Activated CD4-positive, CD25-positive, alpha-beta regulatory T cell treated with anti-CD3 and anti-CD28 coated beads, Interleukin-2, amount 50 U/mL, for 16 hours (primary cell): ENCODE data around the gene UBQLN3.

Source experiments
- DNase-seq: peaks from one replicate; pipeline ENCODE4 v3.0.0-alpha.2; 2020; ENCODE audit warnings: low read depth, low spot score

The UBQLN3 gene

DNA sequence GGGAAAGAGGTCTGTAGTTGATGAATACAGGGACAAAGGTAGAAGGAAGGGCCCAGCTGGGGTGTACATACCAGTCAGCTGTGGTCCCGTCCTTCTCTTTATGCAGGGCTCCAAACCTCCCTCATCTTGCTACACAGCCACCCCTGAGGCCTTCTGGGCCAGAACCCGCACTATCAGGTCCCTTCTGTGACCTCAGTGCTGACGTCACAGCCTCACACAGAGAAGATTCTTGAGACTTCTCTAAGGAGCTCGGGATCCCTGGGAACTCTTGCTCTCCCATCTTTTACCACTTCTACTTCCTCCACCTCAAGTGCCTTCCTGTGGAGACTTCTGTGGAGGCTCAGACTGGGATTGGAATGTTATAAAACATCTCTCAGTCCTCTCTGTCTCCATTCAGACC lies at the start of gene UBQLN3:
UBQLN3 (minus strand) TSS at position 155 of the 400 bp plus-strand sequence. CDS start 399 bp downstream, outside the sequence.
- no peak for DNase-seq

DNA sequence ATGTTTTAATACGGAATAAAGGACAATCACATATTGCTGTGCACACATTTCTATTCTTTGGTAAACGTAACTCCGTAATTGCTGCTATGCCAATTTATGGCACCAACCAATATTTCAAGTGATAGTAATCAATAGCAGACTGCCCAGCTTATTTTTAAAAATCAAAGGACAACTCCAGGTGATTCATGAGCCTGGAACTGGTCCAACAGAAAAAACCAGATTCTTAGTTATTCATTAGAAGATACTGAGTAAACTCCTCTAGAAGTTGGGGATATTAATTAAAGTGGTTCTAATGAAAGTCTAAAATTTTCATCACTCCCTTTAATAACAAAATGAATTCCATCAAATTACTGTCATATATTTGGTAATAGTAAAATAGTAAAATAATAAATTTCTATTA lies 48.0 kb upstream of the UBQLN3 start:
- no peak for DNase-seq

DNA sequence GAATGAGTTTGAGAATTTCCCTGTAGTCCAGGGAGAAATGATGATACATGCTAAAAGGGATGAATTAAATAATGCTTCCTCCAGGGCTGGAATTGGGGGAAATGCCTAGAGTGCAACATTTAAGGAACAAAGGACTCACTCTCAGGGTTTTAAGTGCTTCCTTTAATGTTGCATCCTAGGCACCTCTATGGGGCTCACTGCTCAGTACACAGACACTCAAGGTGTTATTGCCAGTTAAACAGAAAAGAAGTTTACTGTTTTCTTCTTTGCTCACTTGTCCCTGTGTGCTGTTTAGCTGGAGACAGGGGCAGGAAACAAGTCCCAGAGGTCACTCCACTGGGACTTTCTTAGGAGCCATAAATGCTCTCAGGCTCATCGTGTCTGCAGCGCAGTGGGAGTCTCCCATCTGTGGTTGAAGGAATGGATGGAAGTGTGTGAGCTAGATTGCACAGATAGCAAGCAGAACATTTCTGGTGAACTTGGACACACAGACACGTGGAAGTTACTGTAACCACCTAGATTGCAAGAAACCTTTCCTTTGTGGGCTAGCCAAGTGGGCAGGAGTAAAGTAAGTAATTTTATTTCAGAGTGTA lies 46.9 kb upstream of the UBQLN3 start:
- DNase-seq = no peak

DNA sequence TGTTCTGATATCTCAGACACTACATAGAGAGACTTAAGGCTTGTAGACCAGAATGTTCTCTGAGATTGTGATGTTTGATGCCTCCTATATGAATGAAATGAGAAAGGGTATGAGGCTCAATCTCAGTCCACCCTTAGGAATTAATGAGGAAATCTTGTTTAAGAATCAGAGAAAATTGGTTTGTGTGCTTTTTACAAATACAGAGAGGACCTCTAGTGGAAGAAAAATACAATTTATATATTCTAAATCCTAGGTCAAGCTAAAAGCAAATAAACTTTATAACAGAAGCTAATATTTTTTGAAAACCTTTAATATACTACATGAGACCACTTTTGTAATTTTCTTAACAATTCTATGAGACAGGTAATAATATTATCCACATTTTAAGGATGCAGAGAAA lies 43.6 kb upstream of the UBQLN3 start:
- no peak for DNase-seq

DNA sequence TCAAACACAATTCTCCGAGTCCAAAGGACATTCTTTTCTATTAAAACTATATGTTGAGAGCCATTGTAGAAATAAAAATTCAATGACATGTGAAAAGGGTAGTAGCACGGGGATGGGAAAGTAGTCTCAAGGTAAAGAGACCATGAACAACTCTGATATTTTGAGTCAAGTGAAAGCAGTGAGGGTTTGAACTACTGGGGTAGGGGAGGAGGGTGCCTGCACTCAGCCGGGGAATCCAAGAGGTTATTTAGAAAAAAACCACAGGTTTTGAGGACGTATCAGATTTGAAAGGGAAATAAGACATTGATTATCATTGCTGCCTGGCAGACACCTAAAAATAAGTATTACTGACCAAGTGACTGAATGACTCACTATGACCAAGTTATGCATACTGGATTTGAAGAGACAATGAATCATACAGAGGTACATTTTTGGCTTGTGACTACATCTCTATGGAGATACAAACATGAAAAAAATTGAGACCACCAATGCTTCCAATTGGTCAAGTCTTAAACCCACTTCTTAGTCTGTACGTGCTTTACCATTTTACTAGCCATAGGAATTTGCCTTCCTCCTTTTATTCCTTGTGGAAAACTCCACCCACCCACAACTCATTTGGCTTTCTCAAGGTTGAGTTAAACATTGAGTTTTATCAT lies 40.8 kb upstream of the UBQLN3 start:
- DNase-seq = no peak

DNA sequence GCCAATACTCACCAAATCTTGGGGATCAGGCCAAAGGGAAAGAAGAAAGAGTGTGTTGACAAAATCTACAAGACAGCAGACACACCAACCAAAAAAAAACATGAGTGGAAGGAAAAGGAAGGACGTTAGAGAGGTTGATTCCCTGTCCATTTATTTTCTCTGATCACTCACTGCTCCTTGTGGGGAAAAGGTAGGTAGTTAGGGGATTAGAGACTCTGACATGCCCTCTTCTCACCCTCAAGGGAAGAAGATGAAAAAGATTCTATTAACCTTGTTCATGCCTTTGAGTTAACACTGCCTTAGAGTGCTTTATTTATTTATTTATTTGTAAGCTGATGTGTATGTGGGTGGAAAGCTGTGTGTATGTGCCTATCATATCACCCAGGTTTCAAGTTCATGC lies 38.7 kb upstream of the UBQLN3 start, which contains the start of gene OR52H1:
OR52H1 (minus strand) TSS at position 101 of the 400 bp plus-strand sequence. CDS start 3,035 bp downstream, outside the sequence.
- no peak for DNase-seq

DNA sequence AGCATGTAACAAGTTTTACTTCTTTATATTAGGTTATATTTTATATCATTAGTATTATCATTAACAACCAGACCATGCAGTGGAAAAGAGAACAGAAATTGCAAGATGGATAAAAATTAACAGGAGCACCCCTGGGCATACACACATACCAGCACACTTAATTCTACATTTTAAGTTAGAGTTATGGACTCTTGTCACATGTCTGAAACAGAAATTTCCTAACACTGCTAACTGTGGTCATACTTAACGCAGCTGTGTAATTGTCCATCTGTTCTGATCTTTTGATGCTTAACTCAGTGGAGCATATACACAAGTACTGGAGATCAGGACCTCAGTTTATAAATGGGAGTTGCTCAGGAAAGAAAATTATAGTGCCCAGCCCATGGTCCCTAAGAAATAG lies 38.2 kb upstream of the UBQLN3 start:
- DNase-seq = no peak

DNA sequence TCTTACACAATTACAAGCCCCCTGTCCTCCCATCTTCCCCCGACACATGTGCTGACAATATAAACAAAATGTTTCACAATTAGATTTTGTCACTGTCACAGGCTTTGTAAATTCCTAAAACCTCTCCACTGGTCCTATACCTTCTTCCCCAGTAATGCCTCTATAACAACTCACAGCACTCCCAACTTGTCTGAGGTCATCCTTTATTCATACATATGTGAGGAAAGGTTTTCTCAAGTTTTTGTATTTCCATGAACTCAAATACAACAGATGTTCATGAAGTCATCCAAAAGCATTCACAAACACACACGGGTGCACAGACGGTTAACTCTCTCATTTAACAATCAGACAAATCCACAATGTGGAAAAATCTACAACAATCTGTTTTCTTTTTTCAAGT lies 36.7 kb upstream of the UBQLN3 start:
- no peak for DNase-seq

DNA sequence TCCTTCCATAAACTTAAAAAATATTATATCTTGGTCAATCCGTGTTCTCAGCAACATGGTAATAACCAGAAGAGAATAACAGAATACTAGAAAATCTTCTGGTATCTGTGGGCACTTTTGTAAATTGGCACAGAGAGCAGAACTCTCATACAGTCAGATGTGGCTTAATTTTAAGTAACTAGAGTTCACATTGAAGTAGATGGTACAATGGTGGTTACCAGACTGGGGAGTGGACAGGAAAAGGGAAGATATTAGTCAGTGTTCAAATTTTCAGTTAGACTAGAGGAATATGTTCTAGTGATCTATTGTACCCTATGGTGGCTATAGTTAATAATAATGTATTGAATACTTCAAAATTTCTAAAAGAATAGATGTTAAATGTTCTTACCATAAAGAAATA lies 31.7 kb upstream of the UBQLN3 start:
- no peak for DNase-seq

DNA sequence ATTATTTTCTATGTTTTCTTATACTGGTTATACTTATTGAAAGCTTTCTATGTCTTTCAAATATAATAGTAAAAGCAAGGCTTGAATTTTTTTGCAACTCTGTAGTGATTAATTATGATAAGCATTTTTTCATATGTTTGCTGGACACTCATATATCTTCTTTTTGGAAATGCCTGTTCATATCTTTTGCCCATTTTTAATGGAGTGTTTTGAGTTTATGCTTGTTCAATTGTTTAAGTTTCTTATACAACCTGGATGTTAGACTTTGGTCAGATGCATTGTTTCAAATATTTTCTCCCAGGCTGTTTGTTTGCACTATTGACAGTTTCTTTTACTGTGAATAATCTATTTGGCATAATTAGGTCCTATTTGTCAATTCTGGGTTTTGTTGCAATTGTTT lies 26.7 kb upstream of the UBQLN3 start:
- no peak for DNase-seq

DNA sequence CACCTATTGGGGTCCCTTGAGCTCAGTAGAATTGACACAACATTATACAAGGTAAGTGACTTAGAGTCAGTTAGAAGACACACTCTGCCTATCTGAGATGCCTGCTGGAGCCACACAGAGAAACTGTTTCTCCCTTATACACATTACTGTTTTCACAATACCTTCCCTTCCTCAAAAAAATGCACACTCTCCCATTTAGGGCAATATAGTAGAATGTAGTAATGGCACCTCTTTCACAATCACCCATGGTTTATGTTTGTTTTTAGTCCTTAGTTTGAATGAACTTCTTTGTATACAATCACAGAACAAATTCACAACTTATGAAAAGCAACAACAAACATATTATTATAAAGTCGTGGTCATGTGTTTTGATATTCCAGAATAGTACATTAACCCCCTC lies 24.3 kb upstream of the UBQLN3 start:
- no peak for DNase-seq

DNA sequence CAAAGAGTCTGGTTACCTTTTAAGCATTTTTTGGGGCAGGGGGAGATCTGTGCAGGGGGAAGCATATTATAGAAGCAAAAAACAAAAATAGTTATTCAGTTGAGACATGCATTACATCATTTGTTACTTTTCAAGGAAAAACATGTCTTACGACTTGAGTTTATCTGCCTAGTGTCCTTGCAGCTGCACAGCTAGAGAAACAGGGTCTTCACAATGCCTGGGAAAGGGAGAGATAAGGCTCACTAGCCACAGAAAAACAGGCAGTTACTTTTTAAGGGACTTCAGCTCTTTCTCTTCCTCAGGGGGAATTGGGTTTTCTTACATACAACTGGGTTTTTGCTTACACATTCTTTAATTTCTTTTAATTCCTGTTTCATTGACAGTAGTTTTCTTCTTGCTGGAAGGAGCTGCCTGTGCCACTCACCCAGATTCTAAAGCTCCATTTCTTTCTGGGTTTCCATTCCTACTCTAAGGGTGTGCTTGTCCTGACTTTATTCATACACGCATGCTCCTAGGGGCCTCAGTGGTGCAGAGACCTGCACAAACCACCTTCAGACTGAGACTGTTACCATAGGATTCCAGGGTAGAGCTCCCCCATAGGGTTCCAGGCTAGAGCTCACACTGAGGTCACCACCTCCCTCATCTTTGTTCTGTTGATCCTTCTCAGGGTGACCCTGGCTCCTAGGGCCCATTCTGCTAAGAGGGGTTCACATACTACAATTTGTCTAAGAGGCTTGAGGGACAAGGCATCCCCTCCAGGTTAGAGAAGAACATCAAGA lies 21.5 kb upstream of the UBQLN3 start:
- no peak for DNase-seq

DNA sequence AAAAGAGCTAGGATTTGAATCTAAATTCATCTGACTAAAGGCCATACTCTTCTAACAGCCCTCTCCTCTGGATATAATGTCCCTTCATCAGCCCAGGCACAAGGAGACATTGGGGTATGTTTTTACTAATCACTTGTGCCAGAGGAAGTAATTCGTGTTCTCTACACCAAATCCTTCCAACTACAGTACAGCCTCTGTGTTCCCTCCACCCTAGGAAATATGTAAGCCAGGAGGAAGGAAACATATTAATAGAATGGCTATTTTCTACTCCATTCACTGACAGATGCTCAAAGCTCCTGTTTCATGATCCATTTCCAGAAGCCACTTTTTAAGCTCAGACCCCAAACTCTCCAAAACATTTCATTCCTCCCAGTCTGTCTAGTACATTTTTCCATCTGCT lies 18.7 kb upstream of the UBQLN3 start:
- DNase-seq = no peak

DNA sequence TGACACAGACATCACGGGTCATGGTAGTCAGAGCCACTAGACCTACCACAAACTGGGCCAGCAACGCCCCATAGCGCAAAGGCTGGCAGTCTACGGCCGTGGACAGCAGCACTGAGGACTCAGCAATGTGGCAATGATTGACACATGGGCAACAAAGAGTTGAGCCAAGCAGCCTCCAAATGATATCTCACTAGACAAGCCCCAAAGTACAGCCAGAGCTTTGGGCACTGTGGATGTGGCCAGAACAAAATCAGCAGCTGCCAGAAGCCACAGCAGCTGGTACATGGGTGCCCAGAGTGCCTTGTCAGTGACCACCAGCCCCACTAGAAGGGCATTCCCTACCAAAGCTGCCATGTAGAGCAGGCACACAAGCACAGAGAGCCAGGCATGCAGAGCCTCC lies 18.0 kb upstream of the UBQLN3 start:
- no peak for DNase-seq

DNA sequence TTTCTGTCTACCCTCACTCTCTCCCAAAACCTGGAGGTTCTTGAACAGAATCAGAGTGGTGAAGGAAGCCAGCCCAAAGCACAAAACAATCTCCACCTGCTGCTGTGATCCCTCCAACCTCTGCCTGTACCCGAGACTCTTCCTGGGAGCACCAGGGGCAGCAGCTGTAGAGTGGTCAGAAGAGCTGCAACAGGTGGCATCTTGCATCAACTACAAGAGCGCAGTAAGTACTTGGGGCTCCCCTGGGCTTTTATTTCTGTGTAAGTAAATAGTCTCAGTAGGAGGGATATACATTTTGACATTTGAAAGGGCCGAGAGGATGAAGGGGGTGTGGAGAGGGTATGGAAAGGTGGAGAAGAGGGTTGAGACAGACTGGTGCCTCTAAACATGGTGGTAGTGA lies 15.0 kb upstream of the UBQLN3 start:
- no peak for DNase-seq

DNA sequence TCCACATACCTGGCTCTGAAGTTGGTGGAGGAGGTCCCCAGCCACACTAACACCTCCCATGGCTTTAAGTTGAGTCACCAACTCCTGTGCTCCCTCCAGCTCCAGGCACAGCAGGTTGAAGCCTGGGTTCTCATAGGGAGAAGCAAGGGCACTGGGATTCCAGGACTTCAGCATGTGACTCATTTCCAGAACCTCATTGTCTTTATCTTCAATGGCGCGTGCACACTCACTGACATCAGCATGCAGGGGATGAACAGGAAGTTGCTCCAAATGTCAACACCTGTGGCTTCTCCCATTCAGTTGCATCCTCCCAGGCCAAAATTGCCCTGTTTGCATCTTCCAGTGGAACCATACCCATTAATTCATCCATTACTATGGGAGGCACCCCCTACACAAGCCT lies 12.6 kb upstream of the UBQLN3 start:
- no peak for DNase-seq

DNA sequence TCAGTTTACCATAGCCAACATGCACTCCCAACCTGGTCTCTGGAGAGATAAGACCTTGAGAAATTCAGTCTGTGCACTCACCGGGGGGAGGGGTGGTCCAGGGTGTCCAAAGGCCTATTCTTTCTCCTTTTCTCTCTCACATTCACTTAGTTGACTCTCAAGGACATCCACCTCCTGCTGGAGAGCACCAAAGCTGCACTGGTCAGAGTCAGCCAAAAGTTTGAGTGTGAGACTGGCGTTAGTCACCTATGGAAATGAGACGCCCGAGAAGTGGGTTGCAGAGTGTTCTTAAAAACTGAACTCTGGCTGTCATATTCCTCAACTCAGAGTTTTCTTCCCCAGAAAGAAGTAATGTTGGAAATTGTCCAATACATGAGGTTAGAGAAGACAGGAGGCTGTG lies 11.8 kb upstream of the UBQLN3 start:
- DNase-seq = no peak

DNA sequence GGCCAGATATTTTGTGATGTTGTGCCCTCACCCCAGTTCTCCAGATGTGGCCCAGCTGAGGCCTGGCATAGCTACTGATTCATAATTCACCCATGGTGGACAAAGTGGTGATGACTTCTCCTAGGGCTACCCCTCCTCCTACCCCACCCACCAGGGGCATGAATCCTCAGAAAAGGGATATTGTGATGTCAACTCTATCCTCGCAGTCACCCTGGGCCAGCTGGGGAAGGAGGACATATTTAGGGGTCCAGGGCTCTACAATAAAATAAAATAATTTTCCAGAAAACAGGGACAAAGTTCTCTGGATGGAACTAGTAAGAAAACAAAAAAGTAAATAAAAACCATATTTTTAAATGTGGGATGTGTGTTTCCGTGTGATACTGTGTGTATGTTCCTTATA lies 6.8 kb upstream of the UBQLN3 start, which contains the start of gene UBQLNL:
UBQLNL (minus strand) TSS at position 101 of the 400 bp plus-strand sequence. CDS start 258 bp downstream, outside the sequence.
- no peak for DNase-seq

DNA sequence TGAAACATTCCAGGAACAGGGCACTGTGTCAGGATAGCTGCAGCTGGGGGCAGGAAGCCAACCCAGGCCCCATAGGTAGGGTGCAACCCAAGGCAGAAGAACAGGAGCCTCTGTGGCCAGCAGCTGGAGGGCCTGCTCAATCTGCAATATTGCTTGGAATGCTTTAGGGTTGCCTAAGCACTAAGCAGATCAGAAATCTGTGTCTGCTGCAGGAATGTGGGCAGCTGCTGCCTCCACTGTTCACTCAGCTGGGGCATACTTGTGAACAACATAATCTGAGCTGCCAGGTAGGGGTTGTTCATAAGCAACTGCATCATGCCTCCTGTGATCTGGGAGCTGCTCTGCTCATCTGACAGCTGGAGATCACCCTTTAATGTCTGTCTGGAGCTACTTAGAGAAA lies 5.1 kb upstream of the UBQLN3 start:
- DNase-seq = no peak

DNA sequence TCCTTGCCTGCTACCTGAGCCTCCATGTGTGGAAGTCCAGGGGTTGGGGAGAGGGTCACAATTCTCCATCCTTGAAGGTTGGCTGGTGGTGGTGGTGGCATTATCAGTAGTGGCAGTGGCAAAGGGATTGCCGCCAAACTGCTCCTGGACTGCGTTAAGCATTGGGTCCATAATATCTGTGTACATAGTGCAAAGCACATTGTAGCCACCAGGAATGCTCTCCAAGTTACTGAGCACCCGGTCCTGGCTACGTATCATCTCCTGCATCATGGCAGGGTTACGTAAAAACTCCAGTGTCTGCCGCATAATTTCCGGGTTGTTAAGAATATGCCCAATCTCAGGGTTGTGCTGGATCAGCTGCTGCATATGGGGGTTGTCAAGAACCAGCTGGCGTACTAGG lies 1.2 kb downstream of the UBQLN3 start:
- no peak for DNase-seq

DNA sequence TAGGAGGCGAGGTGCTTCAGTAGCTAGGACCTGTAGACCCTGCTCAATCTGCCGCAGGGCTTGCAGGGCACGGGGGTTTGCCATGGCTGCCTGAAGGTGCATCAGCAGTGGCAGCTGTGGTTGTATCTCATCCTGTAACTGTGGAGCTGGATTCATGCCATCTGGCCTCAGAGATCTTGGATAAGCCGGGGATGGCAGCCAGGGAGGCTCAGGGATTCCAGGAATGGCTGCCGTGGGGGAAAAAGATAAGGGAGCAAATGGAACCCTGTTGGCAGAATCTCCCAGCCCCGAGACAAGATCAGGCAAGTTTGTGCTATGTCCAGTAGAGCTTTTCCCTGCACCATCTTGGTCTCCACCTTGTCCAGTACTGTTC lies 1.8 kb downstream of the UBQLN3 start:
- DNase-seq = no peak

DNA sequence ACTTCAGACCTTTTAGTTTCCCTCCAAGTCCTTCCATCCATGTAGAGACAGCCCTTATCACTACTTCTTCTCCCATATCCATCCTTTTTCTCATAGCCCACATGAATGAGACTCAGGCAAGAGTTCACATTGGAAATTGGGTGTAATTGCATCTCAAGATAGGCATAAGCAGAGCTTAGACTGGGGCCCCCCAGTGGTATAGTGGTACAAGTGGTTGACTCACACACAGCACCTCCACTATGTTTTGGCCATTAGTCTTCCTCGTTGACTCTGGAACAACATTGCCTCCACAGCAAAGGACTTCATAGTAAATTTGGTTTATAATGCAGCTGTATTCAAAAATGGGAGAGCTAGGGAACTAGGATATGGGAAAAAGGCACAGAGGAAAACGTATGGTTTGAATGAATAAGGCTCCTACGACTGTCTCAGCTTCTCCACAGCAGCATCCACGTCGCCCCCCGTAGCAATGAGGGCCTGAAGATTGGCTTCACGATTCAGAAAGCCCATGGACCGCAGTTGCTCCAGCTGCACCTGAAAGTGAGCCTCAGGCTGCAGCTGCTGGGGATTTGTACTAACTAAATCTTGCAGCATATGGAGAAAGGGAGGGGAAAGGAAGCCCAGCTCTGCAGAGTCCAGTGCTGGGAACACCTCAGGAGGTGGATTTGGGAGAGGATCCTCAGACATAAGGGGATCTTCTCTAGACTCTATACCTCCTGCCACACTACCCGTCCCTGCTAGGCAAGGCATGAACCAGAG lies 2.4 kb downstream of the UBQLN3 start:
- no peak for DNase-seq
